ENCODE data around the gene ELOB.

ELOB gene

GRCh38 chr16:2783581-2784357 is 6.7 kb upstream of the ELOB start:
- DNase-seq (ENCODE audit: low spot score): no peak

DNA sequence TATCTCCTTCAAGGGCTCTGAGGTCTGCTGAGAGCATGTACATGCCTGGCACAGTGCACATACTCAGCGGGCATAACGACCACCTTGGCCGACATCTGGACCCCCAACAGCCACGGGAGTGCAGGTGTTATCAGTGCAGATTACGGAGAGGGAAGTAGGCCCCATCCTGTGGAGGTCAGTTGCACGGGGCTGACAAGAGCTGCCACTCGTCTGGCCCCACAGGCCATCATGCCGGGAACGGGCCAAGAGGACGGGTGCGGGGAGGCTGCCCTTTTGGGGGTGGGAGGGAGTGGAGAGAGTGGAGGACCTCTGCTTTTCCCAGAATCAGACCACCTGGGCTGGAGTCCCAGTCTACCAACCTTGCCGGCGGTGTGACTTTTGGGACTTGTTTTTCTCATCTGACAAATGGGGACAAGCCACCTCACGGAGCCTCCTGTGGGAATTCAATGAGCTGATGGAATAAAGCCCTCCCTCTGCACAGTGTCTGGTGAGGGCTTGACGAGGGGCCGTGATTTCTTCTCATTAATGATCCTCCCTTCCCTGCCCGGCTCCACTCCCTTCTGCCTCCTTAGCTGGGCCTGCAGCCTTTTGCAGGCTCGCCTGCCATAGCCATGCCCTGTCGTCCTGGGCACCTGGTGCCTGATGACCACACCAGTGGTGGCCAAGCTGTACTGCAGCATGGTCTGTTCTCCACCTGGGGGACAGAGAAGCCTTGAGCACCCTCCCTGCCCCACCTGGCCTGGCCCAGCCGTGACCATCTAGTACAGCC is 5.7 kb upstream of the ELOB start:
- no peak for DNase-seq (ENCODE audit: low spot score)

DNA sequence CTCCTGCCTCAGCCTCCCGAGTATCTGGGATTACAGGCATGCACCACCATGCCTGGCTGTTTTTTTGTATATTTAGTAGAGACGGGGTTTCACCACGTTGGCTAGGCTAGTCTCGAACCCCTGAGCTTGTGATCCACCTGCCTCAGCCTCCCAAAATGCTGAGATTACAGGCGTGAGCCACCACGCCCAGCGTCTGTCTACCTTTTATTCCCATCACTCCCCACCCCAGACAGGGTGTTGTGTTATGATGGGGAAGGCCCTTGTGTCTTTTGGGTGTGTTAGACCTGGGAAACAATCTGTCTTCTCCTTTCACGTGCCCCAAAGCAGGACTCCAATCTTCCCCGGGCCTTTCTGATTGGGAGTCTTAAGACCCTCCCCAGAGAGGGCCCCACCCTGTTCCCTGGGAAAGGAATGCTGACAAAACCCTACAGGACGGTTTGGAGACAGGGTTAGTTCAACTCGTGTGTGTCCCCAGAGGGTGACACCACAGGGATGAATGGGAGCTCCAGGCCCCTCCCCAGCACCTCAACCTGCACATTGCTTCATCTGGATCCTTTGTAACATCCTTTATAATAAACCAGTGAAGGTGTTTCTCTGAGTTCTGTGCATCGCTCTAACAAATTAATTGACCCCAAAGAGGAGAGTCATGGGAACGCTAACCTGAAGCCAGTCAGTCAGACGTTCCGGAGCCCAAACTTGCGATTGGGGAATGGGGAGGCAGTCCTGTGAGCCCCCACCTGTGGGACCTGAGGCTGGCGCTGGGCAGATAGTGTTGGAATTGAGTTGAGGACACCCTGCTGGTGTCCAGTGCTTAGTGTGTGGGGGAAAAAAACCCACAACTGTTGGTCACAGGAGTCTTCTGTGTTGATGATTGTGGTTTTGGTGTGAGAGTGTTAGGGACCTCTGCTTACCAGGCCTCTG is 3.2 kb upstream of the ELOB start:
- DNase-seq (ENCODE audit: low spot score): no peak

DNA sequence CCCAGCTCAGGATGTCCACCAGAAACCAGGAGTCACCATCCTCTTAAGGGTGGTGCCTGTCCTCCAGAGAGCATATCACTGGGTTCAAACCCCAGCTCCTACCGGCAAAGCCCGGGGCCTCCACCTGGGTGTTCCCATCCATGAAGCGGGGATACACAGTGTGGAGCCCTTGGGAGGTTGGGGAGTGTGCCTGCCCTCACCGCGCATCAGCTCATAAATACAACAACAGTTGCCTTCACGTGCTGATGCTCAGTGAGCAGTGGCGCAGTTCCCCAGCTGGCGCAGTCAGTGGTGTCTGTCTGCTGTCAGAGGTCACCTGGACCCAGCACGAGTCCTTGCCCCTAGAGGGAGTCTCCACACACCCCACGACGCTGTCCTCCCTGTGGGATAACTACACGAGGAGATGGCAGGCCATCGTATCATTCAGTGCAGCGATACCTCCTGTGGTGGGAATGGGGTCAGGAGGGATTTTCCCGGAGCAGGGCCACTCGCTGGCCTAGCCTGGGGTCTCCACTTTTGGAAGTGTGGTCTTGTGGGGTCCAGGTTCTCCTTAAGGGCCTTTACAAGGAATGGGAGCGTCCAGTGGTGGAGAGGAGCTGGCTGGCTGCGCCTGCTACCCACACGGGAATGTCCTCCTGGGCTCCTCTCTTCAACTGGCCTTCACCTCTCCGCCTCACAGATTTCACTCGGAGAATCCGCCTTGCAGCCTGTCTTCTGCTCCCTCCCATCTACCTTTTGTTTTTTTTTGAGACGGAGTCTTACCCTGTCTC is 2.3 kb upstream of the ELOB start:
- no peak for DNase-seq (ENCODE audit: low spot score)

- no peak for DNase-seq (ENCODE audit: low spot score)
Measured at GRCh38 chr16:2778630-2778958, 1.5 kb upstream of the ELOB start.

- no peak for DNase-seq (ENCODE audit: low spot score)
Measured at GRCh38 chr16:2777903-2778629, 986 bp upstream of the ELOB start.

- DNase-seq (ENCODE audit: low spot score): no peak
Measured at GRCh38 chr16:2776500-2777139, 460 bp downstream of the ELOB start.

GRCh38 chr16:2775765-2776499 is 1.1 kb downstream of the ELOB start:
- no peak for DNase-seq (ENCODE audit: low spot score)

GRCh38 chr16:2775131-2775716 is 1.9 kb downstream of the ELOB start:
- no peak for DNase-seq (ENCODE audit: low spot score)

- no peak for DNase-seq (ENCODE audit: low spot score)
Measured at GRCh38 chr16:2774161-2774891, 2.8 kb downstream of the ELOB start.

DNA sequence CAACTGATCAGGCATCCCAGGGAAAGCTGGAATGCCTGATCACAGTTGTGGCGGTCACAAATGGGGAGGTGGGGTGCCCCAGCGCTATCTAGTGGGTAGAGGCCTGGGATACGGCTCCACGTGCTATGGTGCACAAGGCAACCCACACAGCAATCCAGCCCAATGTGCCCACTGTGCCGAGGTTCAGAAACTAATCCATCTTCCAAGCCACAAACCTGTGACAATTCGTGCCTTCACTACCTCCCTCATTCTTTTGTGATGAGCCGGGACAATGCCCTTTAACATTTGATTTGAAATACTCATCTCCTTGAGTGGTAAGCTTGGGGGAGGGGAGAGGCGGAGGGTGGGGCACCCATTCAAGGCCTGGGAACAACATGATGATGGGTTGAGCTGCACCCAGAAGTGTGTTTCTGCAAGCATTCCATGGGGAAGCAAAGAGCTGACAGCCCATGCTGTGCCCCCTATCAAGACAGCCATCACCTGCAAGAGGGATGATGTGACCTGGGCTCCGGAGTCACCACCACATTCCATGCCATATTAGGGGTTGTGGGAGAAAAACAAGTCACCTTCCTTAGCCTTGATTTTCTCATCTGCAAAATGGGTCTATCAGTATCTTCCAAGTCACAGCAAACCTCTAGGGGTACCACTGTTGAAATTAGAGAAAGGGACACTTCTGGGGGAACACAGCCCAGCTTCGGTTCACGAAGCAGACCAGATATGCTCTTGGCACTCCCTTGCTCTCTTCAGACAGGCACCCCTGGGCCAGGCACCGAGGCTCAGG is 3.7 kb downstream of the ELOB start:
- no peak for DNase-seq (ENCODE audit: low spot score)

GRCh38 chr16:2771496-2772402 is 5.3 kb downstream of the ELOB start:
- no peak for DNase-seq (ENCODE audit: low spot score)

DNA sequence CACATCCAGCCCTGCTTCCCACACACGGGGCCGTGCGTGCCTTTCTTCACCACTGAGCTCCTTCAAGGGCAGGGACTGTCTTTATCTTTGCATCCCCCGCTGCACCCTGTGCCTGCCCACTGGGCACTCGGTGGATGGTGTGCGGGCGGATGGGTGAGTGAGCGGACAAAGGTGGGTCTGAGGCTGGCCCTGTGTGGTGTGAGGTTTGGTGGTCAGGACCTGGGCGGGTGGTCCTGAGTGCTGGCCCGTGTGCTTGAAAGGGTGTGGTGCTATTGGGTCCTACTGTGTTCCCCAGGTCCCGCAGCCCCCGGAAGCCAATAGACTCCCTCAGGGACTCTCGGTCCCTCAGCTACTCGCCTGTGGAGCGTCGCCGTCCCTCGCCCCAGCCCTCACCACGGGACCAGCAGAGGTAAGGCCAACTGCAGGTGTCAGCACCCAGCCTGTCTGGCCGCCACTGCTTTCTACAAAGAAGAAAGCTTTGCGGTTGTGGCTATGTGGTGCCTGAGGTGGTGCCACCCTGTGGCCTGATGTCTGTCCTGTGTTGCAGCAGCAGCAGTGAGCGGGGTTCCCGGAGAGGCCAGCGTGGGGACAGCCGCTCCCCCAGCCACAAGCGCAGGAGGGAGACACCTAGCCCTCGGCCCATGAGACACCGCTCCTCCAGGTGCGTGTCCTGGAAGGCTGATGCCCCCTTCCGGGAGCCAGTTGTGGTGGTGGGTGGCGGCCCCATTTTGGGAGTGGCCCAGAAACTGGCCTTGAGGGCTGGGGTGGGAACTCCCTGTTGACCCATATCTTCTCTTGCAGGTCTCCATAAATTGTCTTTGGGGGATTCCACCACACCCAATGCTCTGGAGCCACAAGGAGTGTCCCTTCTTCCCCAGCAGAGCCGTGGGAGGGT is 6.8 kb downstream of the ELOB start:
- no peak for DNase-seq (ENCODE audit: low spot score)

DNA sequence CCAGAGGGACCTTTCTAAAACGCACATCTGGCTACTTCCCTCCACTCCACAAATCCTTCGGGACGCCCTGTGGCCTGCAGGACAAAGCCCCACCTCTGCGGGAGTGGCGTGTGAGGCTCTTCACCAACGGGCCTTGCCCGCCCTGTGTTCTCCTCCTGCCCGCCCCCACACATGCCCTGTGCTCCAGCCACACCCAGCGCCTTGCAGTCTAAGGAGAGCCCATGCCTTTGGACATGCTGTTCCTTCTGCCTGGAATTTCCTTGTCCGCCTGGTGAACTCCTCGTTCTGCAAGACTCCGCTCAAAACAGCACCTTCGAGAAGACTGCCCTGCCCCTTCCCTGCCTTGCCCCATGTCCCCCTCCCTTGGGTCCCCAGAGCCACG is 7.4 kb downstream of the ELOB start:
- DNase-seq (ENCODE audit: low spot score): no peak

DNA sequence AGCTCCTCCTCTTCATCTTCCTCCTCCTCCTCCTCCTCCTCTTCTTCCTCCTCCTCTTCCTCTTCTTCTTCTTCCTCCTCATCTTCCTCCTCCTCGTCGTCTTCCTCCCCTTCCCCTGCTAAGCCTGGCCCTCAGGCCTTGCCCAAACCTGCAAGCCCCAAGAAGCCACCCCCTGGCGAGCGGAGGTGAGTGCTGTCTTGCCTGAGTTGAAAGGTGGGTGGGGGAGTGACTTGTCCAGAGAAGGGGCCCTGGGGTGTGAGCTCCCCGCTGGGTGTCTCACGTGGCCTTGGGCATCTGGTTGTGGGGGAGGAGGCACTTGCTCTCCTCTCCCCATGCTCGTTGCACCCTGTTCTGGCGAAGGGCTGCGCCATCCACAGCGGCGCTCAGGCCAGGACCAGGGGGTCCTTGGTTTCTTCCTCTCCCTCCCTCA is 8.0 kb downstream of the ELOB start:
- no peak for DNase-seq (ENCODE audit: low spot score)
